ENCODE results near the gene TEF.

The TEF gene

GRCh38 chr22:41381329-41382097, at the start of gene TEF:
Gene TEF (plus strand): TSS chr22:41381942. CDS start chr22:41382045, 103 bp downstream.
- H3K4me3 ChIP-seq (ENCODE audit: control insufficient read depth, low read depth, low read length) = peak within 1 kb of the TSS; percentile 82
- peak; percentile 96 for DNase-seq (ENCODE audit: low read depth)
- no peak for TF ChIP-seq CTCF (IDR thresholded peaks at IDR 0.05; ENCODE audit: control insufficient read depth, insufficient read depth, low read depth, low read length, missing control alignments)

GRCh38 chr22:41332217-41332939, 49.4 kb upstream of the TEF start:
- no peak for TF ChIP-seq CTCF (IDR thresholded peaks at IDR 0.05; ENCODE audit: control insufficient read depth, insufficient read depth, low read depth, low read length, missing control alignments)
- no peak for DNase-seq (ENCODE audit: low read depth)
- no peak overlapping the region for H3K4me3 ChIP-seq (ENCODE audit: control insufficient read depth, low read depth, low read length)

- no peak overlapping the region for H3K4me3 ChIP-seq (ENCODE audit: control insufficient read depth, low read depth, low read length)
- TF ChIP-seq CTCF (IDR thresholded peaks at IDR 0.05; ENCODE audit: control insufficient read depth, insufficient read depth, low read depth, low read length, missing control alignments) = no peak
- no peak for DNase-seq (ENCODE audit: low read depth)
Measured at GRCh38 chr22:41333806-41334205, 47.9 kb upstream of the TEF start.

GRCh38 chr22:41334215-41334614, 47.5 kb upstream of the TEF start:
- TF ChIP-seq CTCF (IDR thresholded peaks at IDR 0.05; ENCODE audit: control insufficient read depth, insufficient read depth, low read depth, low read length, missing control alignments) = no peak
- H3K4me3 ChIP-seq (ENCODE audit: control insufficient read depth, low read depth, low read length) = no peak overlapping the region
- DNase-seq (ENCODE audit: low read depth) = no peak

- DNase-seq (ENCODE audit: low read depth) = no peak
- no peak overlapping the region for H3K4me3 ChIP-seq (ENCODE audit: control insufficient read depth, low read depth, low read length)
- no peak for TF ChIP-seq CTCF (IDR thresholded peaks at IDR 0.05; ENCODE audit: control insufficient read depth, insufficient read depth, low read depth, low read length, missing control alignments)
Measured at GRCh38 chr22:41334951-41335635, 46.6 kb upstream of the TEF start.

- TF ChIP-seq CTCF (IDR thresholded peaks at IDR 0.05; ENCODE audit: control insufficient read depth, insufficient read depth, low read depth, low read length, missing control alignments) = no peak
- DNase-seq (ENCODE audit: low read depth) = no peak
- H3K4me3 ChIP-seq (ENCODE audit: control insufficient read depth, low read depth, low read length) = no peak overlapping the region
Measured at GRCh38 chr22:41338614-41339212, 43.0 kb upstream of the TEF start.
